Mucosa of rectum (tissue), 2 donors: ENCODE results near the gene TMEM40.

ENCODE experiments used
- H3K27ac ChIP-seq, 2 donors: one replicate each; pipeline ENCODE4 v1.7.0; 2013; ENCODE audit warnings: inconsistent platforms in 2 of 2, low read depth in 2 of 2, low read length in 2 of 2
- H3K27me3 ChIP-seq, 2 donors: one replicate each; pipeline ENCODE4 v1.7.0; 2013; ENCODE audit warnings: low read length in 2 of 2; ENCODE audit not compliant: control insufficient read depth in 2 of 2, insufficient read depth in 2 of 2
- H3K36me3 ChIP-seq, 2 donors: one replicate each; pipeline ENCODE4 v1.7.0; 2013; ENCODE audit warnings: low read length in 2 of 2; ENCODE audit not compliant: control insufficient read depth in 2 of 2, insufficient read depth in 2 of 2
- H3K4me1 ChIP-seq, 2 donors: one replicate each; pipeline ENCODE4 v1.7.0; 2013; ENCODE audit warnings: low read length in 2 of 2, mild to moderate bottlenecking in 1 of 2; ENCODE audit not compliant: control insufficient read depth in 2 of 2, insufficient read depth in 2 of 2
- H3K4me3 ChIP-seq, 2 donors: one replicate each; pipeline ENCODE4 v1.7.0; 2013; ENCODE audit warnings: low read length in 2 of 2
- H3K9ac ChIP-seq, 2 donors: one replicate each; pipeline ENCODE4 v1.7.0; 2013; ENCODE audit warnings: low read length in 2 of 2, low read depth in 1 of 2, mild to moderate bottlenecking in 1 of 2
- H3K9me3 ChIP-seq, 2 donors: one replicate each; pipeline ENCODE4 v1.7.0; 2013; ENCODE audit warnings: low read length in 2 of 2; ENCODE audit not compliant: control insufficient read depth in 2 of 2
- donor health status: healthy.
- donor health status: Normal muscosa, but diverticular disease.

TMEM40 gene

DNA sequence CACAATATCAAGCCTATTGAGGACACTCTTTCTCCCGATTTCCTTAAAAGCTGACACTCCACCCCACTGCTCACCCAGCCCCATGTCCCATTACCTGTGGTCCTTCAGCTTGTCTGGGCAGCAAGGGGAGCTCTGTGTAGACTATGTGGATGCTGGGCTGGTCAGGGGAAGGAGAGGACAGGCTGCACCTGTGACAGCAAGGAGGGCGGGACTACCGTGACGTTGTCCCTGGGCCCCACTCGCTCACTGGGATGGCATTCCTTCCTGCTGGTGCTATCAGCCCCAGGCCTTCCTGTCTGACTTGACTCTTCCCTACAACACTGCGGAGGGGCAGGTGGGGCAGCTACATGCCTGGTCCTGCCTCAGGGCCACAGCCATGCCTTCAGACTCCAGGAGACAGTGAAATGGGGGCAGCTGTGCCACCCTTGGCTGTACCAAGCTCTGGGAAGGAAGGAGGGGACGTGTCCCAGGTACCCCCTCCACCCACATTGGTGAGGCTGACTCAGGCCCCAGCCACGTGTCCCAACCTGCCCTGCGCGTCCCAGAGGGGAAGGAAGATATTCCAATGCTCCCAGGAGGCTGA lies at the start of gene TMEM40:
TSS of gene TMEM40 (minus strand) at position 163 of the 583 bp plus-strand sequence. CDS start 9,427 bp downstream, outside the sequence.
- Histone ChIP-seq H3K9ac (no peak within 1 kb of the TSS), H3K4me1 (no peaks in the 10 kb centered on the region), H3K36me3 (no peaks in the 10 kb centered on the region), H3K27me3 (no peaks in the 10 kb centered on the region), H3K27ac (no peak within 1 kb of the TSS), H3K4me3 (no peak within 1 kb of the TSS), H3K9me3 (no peaks in the 10 kb centered on the region)

- peaks cover 0 to 1% of the 10 kb centered on the region in 2 donors for H3K36me3 ChIP-seq
- no peaks in the 10 kb centered on the region for H3K27me3 ChIP-seq
- no peak overlapping the region for H3K9ac ChIP-seq
- H3K4me3 ChIP-seq = no peak overlapping the region
- no peaks in the 10 kb centered on the region for H3K9me3 ChIP-seq
- peaks cover 2 to 3% of the 10 kb centered on the region in 2 donors for H3K4me1 ChIP-seq
- no peak overlapping the region for H3K27ac ChIP-seq
Measured at GRCh38 chr3:12808587-12808986, 49.5 kb upstream of the TMEM40 start.

DNA sequence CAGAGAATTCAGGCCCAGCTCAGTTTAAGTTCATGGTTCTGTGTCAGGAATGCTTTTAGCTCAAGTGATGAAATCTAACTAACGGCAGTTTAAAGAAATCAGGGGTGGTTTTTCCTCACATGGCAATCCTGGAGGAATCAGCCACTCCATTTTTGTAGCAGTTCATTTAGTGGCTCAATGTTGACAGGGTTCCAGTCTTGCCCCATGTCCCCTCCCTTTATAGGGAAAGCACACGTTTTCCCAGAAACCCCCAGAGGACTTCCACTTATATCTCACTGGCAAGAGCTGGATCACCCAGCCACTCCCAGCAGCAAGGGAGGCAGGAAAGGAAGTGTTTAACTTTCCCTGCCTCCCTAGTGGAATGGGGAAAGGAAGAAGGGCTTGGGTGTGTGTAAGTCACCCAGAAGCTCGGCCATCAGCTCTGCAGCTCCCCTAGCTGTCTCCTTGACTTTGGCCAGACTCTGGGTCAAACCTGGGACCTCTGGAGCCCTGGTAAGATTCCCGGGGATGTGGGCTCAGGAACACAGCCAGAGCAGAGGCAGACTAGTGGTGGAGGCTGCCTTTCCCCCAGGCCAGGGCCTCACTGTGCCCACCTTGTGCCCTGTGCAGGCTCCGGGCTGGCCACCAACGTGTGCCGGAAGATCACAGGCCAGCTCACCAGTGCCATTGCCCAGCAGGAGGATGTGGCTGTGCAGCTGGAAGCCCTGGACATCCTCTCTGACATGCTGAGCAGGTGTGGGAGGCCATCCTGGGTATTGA lies 48.7 kb upstream of the TMEM40 start:
- Histone ChIP-seq H3K27ac (no peak overlapping the region), H3K27me3 (no peaks in the 10 kb centered on the region), H3K9ac (no peak overlapping the region), H3K9me3 (no peaks in the 10 kb centered on the region), H3K4me3 (no peak overlapping the region), H3K4me1 (peaks cover 2 to 3% of the 10 kb centered on the region in 2 donors), H3K36me3 (peaks cover 0 to 2% of the 10 kb centered on the region in 2 donors)

- H3K4me3 ChIP-seq = no peak overlapping the region
- peaks cover 2 to 3% of the 10 kb centered on the region in 2 donors for H3K4me1 ChIP-seq
- H3K36me3 ChIP-seq = peaks cover 0 to 2% of the 10 kb centered on the region in 2 donors
- H3K9me3 ChIP-seq = no peaks in the 10 kb centered on the region
- H3K27me3 ChIP-seq = no peaks in the 10 kb centered on the region
- H3K27ac ChIP-seq = no peak overlapping the region
- H3K9ac ChIP-seq = no peak overlapping the region
Measured at GRCh38 chr3:12807066-12807465, 48.0 kb upstream of the TMEM40 start.

DNA sequence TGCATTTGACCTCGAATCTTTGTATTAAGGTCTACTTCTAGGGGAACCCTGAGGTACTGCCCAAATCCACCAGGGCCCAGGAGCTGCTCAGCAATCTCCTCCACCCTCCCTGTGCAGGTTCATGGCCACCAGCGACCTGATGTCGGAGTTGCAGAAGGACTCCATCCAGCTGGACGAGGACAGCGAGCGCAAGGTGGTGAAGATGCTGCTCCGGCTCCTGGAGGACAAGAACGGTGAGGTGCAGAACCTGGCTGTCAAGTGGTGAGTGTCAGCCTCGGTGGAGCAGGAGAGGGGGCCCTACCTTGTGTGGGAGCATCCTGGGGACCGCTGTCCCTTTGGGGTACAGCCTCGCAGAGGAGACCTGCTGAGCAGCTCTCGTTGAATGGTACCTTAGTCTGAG lies 44.3 kb upstream of the TMEM40 start:
- Histone ChIP-seq H3K27ac (no peak overlapping the region), H3K9me3 (no peaks in the 10 kb centered on the region), H3K9ac (no peak overlapping the region), H3K4me3 (no peak overlapping the region), H3K27me3 (no peaks in the 10 kb centered on the region), H3K36me3 (peaks cover 0 to 2% of the 10 kb centered on the region in 2 donors), H3K4me1 (no peaks in the 10 kb centered on the region)

GRCh38 chr3:12799525-12800440 lies 40.7 kb upstream of the TMEM40 start:
- Histone ChIP-seq H3K9me3 (no peaks in the 10 kb centered on the region), H3K36me3 (peaks cover 0 to 2% of the 10 kb centered on the region in 2 donors), H3K4me3 (no peak overlapping the region), H3K27ac (no peak overlapping the region), H3K9ac (no peak overlapping the region), H3K27me3 (peaks cover 4 to 5% of the 10 kb centered on the region in 2 donors), H3K4me1 (peaks cover 3% of the 10 kb centered on the region in 2 donors)

DNA sequence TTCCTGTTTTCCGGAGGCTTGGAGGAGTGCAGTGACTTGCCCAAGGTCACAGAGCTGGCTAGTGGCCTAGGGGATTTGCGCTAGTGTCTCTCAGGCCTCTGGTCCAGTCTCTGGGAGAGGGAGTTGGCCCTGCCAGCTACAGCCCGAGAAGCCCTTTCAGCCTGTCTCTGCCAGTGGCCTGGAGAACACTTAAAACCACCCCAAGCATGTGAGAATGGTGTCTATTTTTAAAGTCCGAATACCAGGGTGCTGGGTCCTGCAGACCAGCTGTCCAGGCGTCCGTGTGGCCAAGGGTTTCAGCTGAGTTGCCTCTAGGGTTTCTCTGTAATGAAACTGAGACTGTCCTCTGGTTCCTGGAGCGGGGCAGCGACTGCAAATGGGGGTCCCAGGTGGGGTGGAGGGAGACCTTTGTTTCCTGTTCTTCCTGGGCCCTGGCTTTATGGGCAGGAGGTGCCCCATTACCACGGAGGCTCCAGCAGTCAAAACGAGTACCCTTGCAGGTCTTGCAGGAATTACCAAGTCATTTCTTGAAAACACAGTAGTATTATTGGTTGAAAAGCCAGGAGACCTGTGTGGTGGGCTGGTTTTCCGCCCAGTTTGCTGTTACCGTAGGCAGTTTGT lies 39.6 kb upstream of the TMEM40 start:
- Histone ChIP-seq H3K27ac (no peak overlapping the region), H3K4me3 (no peak overlapping the region), H3K9ac (no peak overlapping the region), H3K9me3 (no peaks in the 10 kb centered on the region), H3K27me3 (peaks cover 4 to 5% of the 10 kb centered on the region in 2 donors), H3K4me1 (peaks cover 3% of the 10 kb centered on the region in 2 donors), H3K36me3 (peaks cover 0 to 1% of the 10 kb centered on the region in 2 donors)

- Histone ChIP-seq H3K36me3 (no peaks in the 10 kb centered on the region), H3K9ac (no peak overlapping the region), H3K27me3 (peaks cover 4 to 5% of the 10 kb centered on the region in 2 donors), H3K9me3 (no peaks in the 10 kb centered on the region), H3K4me3 (no peak overlapping the region), H3K27ac (no peak overlapping the region), H3K4me1 (peaks cover 3% of the 10 kb centered on the region in 2 donors)
Measured at GRCh38 chr3:12797892-12798558, 39.0 kb upstream of the TMEM40 start.

- Histone ChIP-seq H3K9ac (no peak overlapping the region), H3K36me3 (no peaks in the 10 kb centered on the region), H3K4me1 (peaks cover 3% of the 10 kb centered on the region in 2 donors), H3K4me3 (peak overlapping the region in 1 of 2 donors; percentile 71), H3K27me3 (peaks cover 4 to 5% of the 10 kb centered on the region in 2 donors), H3K27ac (no peak overlapping the region), H3K9me3 (no peaks in the 10 kb centered on the region)
Measured at GRCh38 chr3:12797124-12797891, 38.2 kb upstream of the TMEM40 start.
